Measurements from ENCODE around the gene LRRK1.

LRRK1 gene

GRCh38 chr15:101012326-101013200 is 93.4 kb downstream of the LRRK1 start:
- H3K4me3 ChIP-seq (ENCODE audit: low read depth in 1 of 2, low read length in 2 of 2) = no peak overlapping the region
- no peak overlapping the region for H3K9ac ChIP-seq (ENCODE audit: low read depth in 1 of 2, low read length in 2 of 2)
- H3K27me3 ChIP-seq (ENCODE audit: control insufficient read depth in 1 of 2, insufficient read depth in 2 of 2, low read length in 2 of 2) = no peaks in the 10 kb centered on the region
- H3K27ac ChIP-seq (ENCODE audit: low read depth, low read length) = no peak overlapping the region
- H3K36me3 ChIP-seq (ENCODE audit: control insufficient read depth in 1 of 2, insufficient read depth in 2 of 2, low read length in 2 of 2) = peaks cover 21 to 40% of the 10 kb centered on the region in 2 donors
- peaks cover 0 to 14% of the 10 kb centered on the region in 2 donors for H3K4me1 ChIP-seq (ENCODE audit: control insufficient read depth in 1 of 2, insufficient read depth in 2 of 2, low read length in 2 of 2)
- H3K9me3 ChIP-seq (ENCODE audit: control insufficient read depth in 1 of 2, low read length in 2 of 2) = no peaks in the 10 kb centered on the region

DNA sequence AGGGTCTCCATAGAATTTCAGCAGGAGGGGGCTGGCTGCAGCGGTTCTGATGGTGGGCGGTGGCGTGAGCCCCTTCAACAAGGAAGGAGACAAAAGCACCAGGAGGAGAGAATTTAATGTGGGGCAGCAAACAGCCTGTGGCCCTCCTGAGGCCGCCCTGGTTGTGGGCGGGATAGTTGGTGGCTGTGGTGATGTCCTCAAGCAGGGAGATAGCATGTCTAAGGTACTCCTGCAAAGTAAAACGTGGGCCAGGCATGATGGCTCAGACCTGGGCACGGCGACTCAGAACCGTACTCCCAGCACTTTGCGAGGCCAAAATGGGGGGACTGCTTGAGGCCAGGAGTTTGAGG is 94.0 kb downstream of the LRRK1 start:
- Histone ChIP-seq H3K9ac (ENCODE audit: low read depth in 1 of 2, low read length in 2 of 2) (no peak overlapping the region), H3K36me3 (ENCODE audit: control insufficient read depth in 1 of 2, insufficient read depth in 2 of 2, low read length in 2 of 2) (peaks cover 21 to 41% of the 10 kb centered on the region in 2 donors), H3K27ac (ENCODE audit: low read depth, low read length) (no peak overlapping the region), H3K4me1 (ENCODE audit: control insufficient read depth in 1 of 2, insufficient read depth in 2 of 2, low read length in 2 of 2) (peaks cover 0 to 10% of the 10 kb centered on the region in 2 donors), H3K9me3 (ENCODE audit: control insufficient read depth in 1 of 2, low read length in 2 of 2) (no peaks in the 10 kb centered on the region), H3K27me3 (ENCODE audit: control insufficient read depth in 1 of 2, insufficient read depth in 2 of 2, low read length in 2 of 2) (no peaks in the 10 kb centered on the region), H3K4me3 (ENCODE audit: low read depth in 1 of 2, low read length in 2 of 2) (no peak overlapping the region)

GRCh38 chr15:101013769-101014675 is 94.9 kb downstream of the LRRK1 start:
- no peaks in the 10 kb centered on the region for H3K27me3 ChIP-seq (ENCODE audit: control insufficient read depth in 1 of 2, insufficient read depth in 2 of 2, low read length in 2 of 2)
- H3K9ac ChIP-seq (ENCODE audit: low read depth in 1 of 2, low read length in 2 of 2) = no peak overlapping the region
- H3K36me3 ChIP-seq (ENCODE audit: control insufficient read depth in 1 of 2, insufficient read depth in 2 of 2, low read length in 2 of 2) = peaks cover 21 to 41% of the 10 kb centered on the region in 2 donors
- H3K27ac ChIP-seq (ENCODE audit: low read depth, low read length) = no peak overlapping the region
- H3K4me1 ChIP-seq (ENCODE audit: control insufficient read depth in 1 of 2, insufficient read depth in 2 of 2, low read length in 2 of 2) = peaks cover 0 to 3% of the 10 kb centered on the region in 2 donors
- no peaks in the 10 kb centered on the region for H3K9me3 ChIP-seq (ENCODE audit: control insufficient read depth in 1 of 2, low read length in 2 of 2)
- H3K4me3 ChIP-seq (ENCODE audit: low read depth in 1 of 2, low read length in 2 of 2) = no peak overlapping the region

DNA sequence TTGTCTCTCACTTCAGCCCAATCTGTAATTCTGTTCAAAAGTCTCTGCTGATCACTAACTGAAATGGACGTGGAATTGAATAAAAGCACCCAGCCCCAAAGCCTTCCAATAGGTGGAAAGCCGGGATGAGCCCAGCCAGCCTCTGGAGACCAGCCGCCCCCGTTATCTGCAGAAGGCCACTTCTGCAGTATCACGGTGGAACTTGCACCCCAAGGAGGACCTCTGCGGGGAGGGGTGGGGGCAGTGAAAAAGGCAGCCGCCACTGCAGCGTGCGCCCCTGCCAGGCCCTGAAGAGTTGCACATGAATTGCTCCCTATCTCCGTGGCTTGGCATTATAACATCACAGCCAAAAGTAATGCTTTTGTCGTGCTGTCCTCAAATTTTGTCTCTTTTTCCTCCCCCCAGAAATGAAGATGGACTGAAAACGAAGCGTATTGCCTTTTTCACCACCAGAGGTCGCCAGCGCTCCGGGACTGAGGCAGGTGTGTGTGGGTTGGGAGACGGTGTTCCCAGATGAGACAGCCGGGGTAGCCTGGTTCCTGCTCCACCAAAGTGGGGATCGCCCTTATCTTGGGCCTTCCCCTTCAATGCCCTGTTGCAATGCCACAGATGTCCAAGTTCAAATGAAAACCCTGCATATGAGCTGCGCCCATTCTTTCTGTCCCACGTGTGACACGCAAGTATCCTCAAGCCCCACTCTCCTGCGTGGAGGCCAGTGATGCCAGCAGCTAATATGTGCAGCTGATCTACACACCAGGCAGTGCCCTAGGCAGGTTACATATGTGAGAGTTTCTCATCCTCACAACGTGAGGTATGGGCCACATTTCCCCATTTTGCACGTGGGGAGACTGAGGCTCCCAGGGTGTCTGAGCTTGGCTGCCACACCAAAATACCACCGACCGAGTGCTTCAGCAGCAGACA is 96.0 kb downstream of the LRRK1 start:
- no peaks in the 10 kb centered on the region for H3K27me3 ChIP-seq (ENCODE audit: control insufficient read depth in 1 of 2, insufficient read depth in 2 of 2, low read length in 2 of 2)

DNA sequence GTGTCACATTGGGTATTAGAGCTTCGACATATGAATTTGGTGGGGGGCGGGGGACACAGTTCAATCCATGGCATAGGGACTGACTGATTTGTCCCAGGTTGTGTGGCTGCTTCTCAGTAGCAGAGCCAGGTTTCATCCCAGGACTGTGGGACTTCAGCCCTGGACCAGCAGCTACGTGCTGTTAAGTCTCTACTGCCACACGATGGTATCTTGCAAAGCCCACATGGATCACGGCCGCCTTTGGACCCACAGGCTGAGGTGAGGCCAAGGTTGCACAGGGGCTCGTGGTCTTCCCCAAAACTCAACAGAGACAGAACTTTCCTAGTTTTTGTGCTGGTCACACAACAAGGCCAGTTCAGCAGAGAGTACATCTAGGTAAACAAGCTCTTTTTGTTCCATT is 97.4 kb downstream of the LRRK1 start:
- no peak overlapping the region for H3K9ac ChIP-seq (ENCODE audit: low read depth in 1 of 2, low read length in 2 of 2)
- no peaks in the 10 kb centered on the region for H3K4me1 ChIP-seq (ENCODE audit: control insufficient read depth in 1 of 2, insufficient read depth in 2 of 2, low read length in 2 of 2)
- no peak overlapping the region for H3K4me3 ChIP-seq (ENCODE audit: low read depth in 1 of 2, low read length in 2 of 2)
- no peaks in the 10 kb centered on the region for H3K9me3 ChIP-seq (ENCODE audit: control insufficient read depth in 1 of 2, low read length in 2 of 2)
- peaks cover 17 to 42% of the 10 kb centered on the region in 2 donors for H3K36me3 ChIP-seq (ENCODE audit: control insufficient read depth in 1 of 2, insufficient read depth in 2 of 2, low read length in 2 of 2)
- H3K27ac ChIP-seq (ENCODE audit: low read depth, low read length) = no peak overlapping the region
- no peaks in the 10 kb centered on the region for H3K27me3 ChIP-seq (ENCODE audit: control insufficient read depth in 1 of 2, insufficient read depth in 2 of 2, low read length in 2 of 2)

More for the DNA sequence above, 96.0 kb downstream of the LRRK1 start:
- Histone ChIP-seq H3K9me3 (ENCODE audit: control insufficient read depth in 1 of 2, low read length in 2 of 2) (no peaks in the 10 kb centered on the region), H3K27ac (ENCODE audit: low read depth, low read length) (no peak overlapping the region), H3K9ac (ENCODE audit: low read depth in 1 of 2, low read length in 2 of 2) (no peak overlapping the region), H3K36me3 (ENCODE audit: control insufficient read depth in 1 of 2, insufficient read depth in 2 of 2, low read length in 2 of 2) (peaks cover 21 to 39% of the 10 kb centered on the region in 2 donors), H3K4me3 (ENCODE audit: low read depth in 1 of 2, low read length in 2 of 2) (no peak overlapping the region), H3K4me1 (ENCODE audit: control insufficient read depth in 1 of 2, insufficient read depth in 2 of 2, low read length in 2 of 2) (no peaks in the 10 kb centered on the region)

DNA sequence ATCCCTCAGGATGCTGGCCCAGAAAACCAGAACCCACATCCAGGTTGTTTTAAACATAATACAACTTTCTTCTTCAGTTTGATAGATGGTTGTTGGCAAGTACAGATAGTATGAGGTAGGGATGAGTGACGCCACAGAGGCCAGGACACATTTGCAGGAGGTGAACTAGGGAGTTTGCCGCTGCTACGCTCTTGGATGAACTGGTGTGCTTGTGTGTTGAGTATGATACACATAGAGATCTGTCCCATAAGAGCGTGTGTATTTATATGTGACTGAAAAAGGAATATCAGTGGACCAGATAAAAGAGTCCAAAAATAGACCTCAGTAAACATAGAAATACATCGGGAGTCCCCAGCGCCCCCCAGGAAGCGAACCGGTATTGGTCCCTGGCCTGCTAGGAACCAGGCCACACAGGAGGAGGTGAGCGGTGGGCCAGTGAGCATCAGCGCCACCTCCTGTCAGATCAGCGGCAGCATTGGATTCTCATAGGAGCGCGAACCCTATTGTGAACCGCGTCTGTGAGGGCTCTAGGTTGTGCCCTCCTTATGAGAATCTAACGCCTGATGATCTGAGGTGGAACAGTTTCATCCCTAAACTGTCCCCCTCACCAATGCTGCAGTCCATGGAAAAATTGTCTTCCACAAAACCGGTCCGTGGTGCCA is 98.1 kb downstream of the LRRK1 start:
- H3K4me1 ChIP-seq (ENCODE audit: control insufficient read depth in 1 of 2, insufficient read depth in 2 of 2, low read length in 2 of 2) = no peaks in the 10 kb centered on the region

GRCh38 chr15:101018016-101018415 is 98.9 kb downstream of the LRRK1 start:
- no peak overlapping the region for H3K9ac ChIP-seq (ENCODE audit: low read depth in 1 of 2, low read length in 2 of 2)
- H3K9me3 ChIP-seq (ENCODE audit: control insufficient read depth in 1 of 2, low read length in 2 of 2) = no peaks in the 10 kb centered on the region
- H3K27me3 ChIP-seq (ENCODE audit: control insufficient read depth in 1 of 2, insufficient read depth in 2 of 2, low read length in 2 of 2) = no peaks in the 10 kb centered on the region
- no peaks in the 10 kb centered on the region for H3K4me1 ChIP-seq (ENCODE audit: control insufficient read depth in 1 of 2, insufficient read depth in 2 of 2, low read length in 2 of 2)
- H3K4me3 ChIP-seq (ENCODE audit: low read depth in 1 of 2, low read length in 2 of 2) = no peak overlapping the region
- H3K27ac ChIP-seq (ENCODE audit: low read depth, low read length) = no peak overlapping the region
- peaks cover 17 to 46% of the 10 kb centered on the region in 2 donors for H3K36me3 ChIP-seq (ENCODE audit: control insufficient read depth in 1 of 2, insufficient read depth in 2 of 2, low read length in 2 of 2)

More for the DNA sequence above, 98.1 kb downstream of the LRRK1 start:
- H3K9ac ChIP-seq (ENCODE audit: low read depth in 1 of 2, low read length in 2 of 2) = no peak overlapping the region
- H3K36me3 ChIP-seq (ENCODE audit: control insufficient read depth in 1 of 2, insufficient read depth in 2 of 2, low read length in 2 of 2) = peaks cover 17 to 45% of the 10 kb centered on the region in 2 donors
- no peaks in the 10 kb centered on the region for H3K9me3 ChIP-seq (ENCODE audit: control insufficient read depth in 1 of 2, low read length in 2 of 2)
- no peak overlapping the region for H3K4me3 ChIP-seq (ENCODE audit: low read depth in 1 of 2, low read length in 2 of 2)
- no peaks in the 10 kb centered on the region for H3K27me3 ChIP-seq (ENCODE audit: control insufficient read depth in 1 of 2, insufficient read depth in 2 of 2, low read length in 2 of 2)
- no peak overlapping the region for H3K27ac ChIP-seq (ENCODE audit: low read depth, low read length)

DNA sequence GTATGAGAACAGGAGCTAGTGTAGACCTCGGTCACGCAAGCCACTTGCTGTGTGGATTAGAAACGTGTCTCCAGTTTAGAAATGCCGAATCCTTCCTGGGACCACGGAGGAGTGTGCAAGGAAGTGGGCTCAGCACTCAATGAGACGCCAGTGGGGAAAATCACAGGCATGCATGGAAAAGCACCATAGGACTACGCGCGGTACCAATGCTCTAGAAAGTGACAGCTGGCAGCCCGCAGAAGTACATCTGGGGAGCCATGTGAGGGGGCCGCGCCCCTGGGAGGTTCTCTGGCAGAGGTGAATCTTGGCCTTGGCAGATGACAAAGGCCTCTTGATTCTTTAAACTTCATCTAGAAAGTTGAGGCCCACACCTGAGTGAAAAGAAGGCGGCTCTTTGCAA is 99.3 kb downstream of the LRRK1 start:
- no peak overlapping the region for H3K4me3 ChIP-seq (ENCODE audit: low read depth in 1 of 2, low read length in 2 of 2)
- H3K27ac ChIP-seq (ENCODE audit: low read depth, low read length) = no peak overlapping the region
- peaks cover 0 to 4% of the 10 kb centered on the region in 2 donors for H3K4me1 ChIP-seq (ENCODE audit: control insufficient read depth in 1 of 2, insufficient read depth in 2 of 2, low read length in 2 of 2)
- H3K9me3 ChIP-seq (ENCODE audit: control insufficient read depth in 1 of 2, low read length in 2 of 2) = no peaks in the 10 kb centered on the region
- H3K36me3 ChIP-seq (ENCODE audit: control insufficient read depth in 1 of 2, insufficient read depth in 2 of 2, low read length in 2 of 2) = peaks cover 17 to 46% of the 10 kb centered on the region in 2 donors
- no peak overlapping the region for H3K9ac ChIP-seq (ENCODE audit: low read depth in 1 of 2, low read length in 2 of 2)
- no peaks in the 10 kb centered on the region for H3K27me3 ChIP-seq (ENCODE audit: control insufficient read depth in 1 of 2, insufficient read depth in 2 of 2, low read length in 2 of 2)

GRCh38 chr15:101019366-101019896 is 100.3 kb downstream of the LRRK1 start:
- Histone ChIP-seq H3K4me1 (ENCODE audit: control insufficient read depth in 1 of 2, insufficient read depth in 2 of 2, low read length in 2 of 2) (peaks cover 0 to 5% of the 10 kb centered on the region in 2 donors), H3K9ac (ENCODE audit: low read depth in 1 of 2, low read length in 2 of 2) (no peak overlapping the region), H3K27me3 (ENCODE audit: control insufficient read depth in 1 of 2, insufficient read depth in 2 of 2, low read length in 2 of 2) (no peaks in the 10 kb centered on the region), H3K9me3 (ENCODE audit: control insufficient read depth in 1 of 2, low read length in 2 of 2) (no peaks in the 10 kb centered on the region), H3K27ac (ENCODE audit: low read depth, low read length) (no peak overlapping the region), H3K4me3 (ENCODE audit: low read depth in 1 of 2, low read length in 2 of 2) (no peak overlapping the region), H3K36me3 (ENCODE audit: control insufficient read depth in 1 of 2, insufficient read depth in 2 of 2, low read length in 2 of 2) (peaks cover 12 to 45% of the 10 kb centered on the region in 2 donors)

All from duodenal mucosa (tissue), 2 donors.